GM23248 (cell line): ENCODE results near the gene TOMM70.

Experiments used
- EZH2 ChIP-seq: fragments of 200-600 bp; sonication (generic); IDR thresholded peaks from 2 replicates; pipeline ENCODE4 v1.6.1; 2018; ENCODE audit warnings: antibody characterized with exemption, mild to moderate bottlenecking; ENCODE audit not compliant: insufficient read depth, poor library complexity, severe bottlenecking
- EZH2phosphoT487 ChIP-seq: fragments of 200-600 bp; sonication (generic); IDR thresholded peaks from 2 replicates; pipeline ENCODE4 v1.6.1; 2018; ENCODE audit warnings: antibody characterized with exemption, moderate library complexity, mild to moderate bottlenecking, low read depth; ENCODE audit not compliant: insufficient read depth

DNA sequence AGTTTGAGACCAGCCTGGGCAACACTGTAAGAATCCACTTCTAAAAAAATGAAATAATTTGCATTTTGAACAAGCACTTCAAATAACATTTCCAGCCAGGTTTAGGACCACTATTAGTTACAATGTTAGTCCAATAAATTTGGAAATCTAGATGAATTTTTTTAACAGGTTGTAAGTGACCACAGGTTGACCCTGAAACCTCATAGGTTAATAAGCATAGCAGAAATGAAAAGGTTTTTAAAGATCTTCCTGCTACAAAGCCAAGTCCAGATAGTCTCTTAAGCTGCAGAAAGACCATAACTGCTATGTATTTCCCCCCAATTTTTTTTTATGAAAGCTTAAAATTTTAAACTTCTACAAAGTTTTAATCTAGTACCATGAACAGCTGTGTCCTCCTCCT is 67.8 kb downstream of the TOMM70 start:
- no peak for TF ChIP-seq EZH2phosphoT487
- TF ChIP-seq EZH2, result no peak
